HEK293T (cell line): ENCODE measurements around the gene TRIM62.

Experiments
- BHLHE40 ChIP-seq: fragments of 450-650 bp; IDR thresholded peaks from 2 replicates; pipeline ENCODE4 v1.6.1; 2016; ENCODE audit warnings: mild to moderate bottlenecking, moderate library complexity, borderline replicate concordance
- FOXK2 ChIP-seq: fragments of 450-650 bp; IDR thresholded peaks from 2 replicates; pipeline ENCODE4 v1.6.1; 2016; ENCODE audit warnings: mild to moderate bottlenecking
- L3MBTL2 ChIP-seq: fragments of 450-650 bp; conservative IDR thresholded peaks from 2 replicates; pipeline ENCODE4 v1.6.1; 2016; ENCODE audit warnings: mild to moderate bottlenecking
- SP1 ChIP-seq: fragments of 450-650 bp; IDR thresholded peaks from 2 replicates; pipeline ENCODE4 v1.6.1; 2017
- SUZ12 ChIP-seq: fragments of 450-650 bp; IDR thresholded peaks from 2 replicates; pipeline ENCODE4 v1.6.1; 2016; ENCODE audit warnings: mild to moderate bottlenecking
- TF ChIP-seq, protein P1 (sequence below): fragments of 450-650 bp; IDR thresholded peaks from 2 replicates; pipeline ENCODE4 v1.6.1; 2016

DNA sequence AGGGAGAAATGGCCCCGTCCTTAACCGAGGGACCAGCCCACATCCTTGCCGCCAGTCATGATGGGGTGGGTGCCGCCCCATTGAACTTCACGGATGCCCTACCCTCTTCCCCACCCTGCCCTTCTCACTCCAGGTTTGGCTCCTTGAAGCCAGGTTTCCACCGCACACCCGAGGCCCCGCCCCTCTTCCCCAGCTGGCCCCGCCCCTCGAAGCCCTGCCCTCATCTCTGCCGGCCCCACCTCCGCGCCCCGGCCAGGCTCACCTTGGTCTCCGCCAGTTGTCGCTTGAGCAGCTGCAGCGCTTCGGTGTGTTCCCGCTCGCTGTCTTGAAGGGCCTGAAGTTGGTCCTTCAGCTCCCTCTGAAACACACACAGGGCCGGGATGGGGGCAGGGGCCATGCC lies 16.6 kb downstream of the TRIM62 start:
- no peak for TF ChIP-seq SP1
- no peak for TF ChIP-seq L3MBTL2
- TF ChIP-seq, protein P1, sequence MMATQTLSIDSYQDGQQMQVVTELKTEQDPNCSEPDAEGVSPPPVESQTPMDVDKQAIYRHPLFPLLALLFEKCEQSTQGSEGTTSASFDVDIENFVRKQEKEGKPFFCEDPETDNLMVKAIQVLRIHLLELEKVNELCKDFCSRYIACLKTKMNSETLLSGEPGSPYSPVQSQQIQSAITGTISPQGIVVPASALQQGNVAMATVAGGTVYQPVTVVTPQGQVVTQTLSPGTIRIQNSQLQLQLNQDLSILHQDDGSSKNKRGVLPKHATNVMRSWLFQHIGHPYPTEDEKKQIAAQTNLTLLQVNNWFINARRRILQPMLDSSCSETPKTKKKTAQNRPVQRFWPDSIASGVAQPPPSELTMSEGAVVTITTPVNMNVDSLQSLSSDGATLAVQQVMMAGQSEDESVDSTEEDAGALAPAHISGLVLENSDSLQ: no peak
- no peak for TF ChIP-seq BHLHE40
- no peak for TF ChIP-seq SUZ12
- TF ChIP-seq FOXK2: no peak
